ENCODE data around the gene FKBP5. TPM values are rescaled to one million over a fixed set of nuclear protein-coding genes. Genes with fewer than 3 reads are reported as not detected.
A peak's percentile ranks its signal among the peaks of the same experiment; 100 is the strongest.

FKBP5 gene
- total and polyA plus RNA-seq, 9 of the 15 experiments (the other 6 are each of a cell fraction or from before 2014, with no cell fraction given), result 32.7 to 151 (median 75.0) TPM

- TF ChIP-seq, protein P1, sequence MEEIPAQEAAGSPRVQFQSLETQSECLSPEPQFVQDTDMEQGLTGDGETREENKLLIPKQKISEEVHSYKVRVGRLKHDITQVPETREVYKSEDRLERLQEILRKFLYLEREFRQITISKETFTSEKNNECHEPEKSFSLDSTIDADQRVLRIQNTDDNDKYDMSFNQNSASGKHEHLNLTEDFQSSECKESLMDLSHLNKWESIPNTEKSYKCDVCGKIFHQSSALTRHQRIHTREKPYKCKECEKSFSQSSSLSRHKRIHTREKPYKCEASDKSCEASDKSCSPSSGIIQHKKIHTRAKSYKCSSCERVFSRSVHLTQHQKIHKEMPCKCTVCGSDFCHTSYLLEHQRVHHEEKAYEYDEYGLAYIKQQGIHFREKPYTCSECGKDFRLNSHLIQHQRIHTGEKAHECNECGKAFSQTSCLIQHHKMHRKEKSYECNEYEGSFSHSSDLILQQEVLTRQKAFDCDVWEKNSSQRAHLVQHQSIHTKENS (CRISPR knock-in tag; IDR thresholded peaks at IDR 0.05), result no peak
- no peak for TF ChIP-seq RBM15 (IDR thresholded peaks at IDR 0.05; ENCODE audit: insufficient read depth, low read length)
These were observed 14.8 kb upstream of the FKBP5 start (continued) for GRCh38 chr6:35703554-35703953.

- no peaks in the 10 kb centered on the region for H3K27me3 ChIP-seq (ENCODE audit: control insufficient read depth in 2 of 2, insufficient read depth in 2 of 2, low read length in 2 of 2)
- peak overlapping the region; percentile 76 for H2AFZ ChIP-seq (ENCODE audit: low read depth, low read length)
- no peak overlapping the region for H3K4me3 ChIP-seq
- H3K27ac ChIP-seq (ENCODE audit: extremely low read depth, low read depth, low read length), result 0 out of 3 replicates have a peak overlapping the region, but pooled peaks have one; percentile 1
- no TSS peak for BruUV-seq (replicated peaks)
- peaks cover 8% of the 10 kb centered on the region for H3K9me3 ChIP-seq (replicated peaks; ENCODE audit: control insufficient read depth, insufficient read depth, low read depth, low read length)
- ChIA-PET POLR2A (interaction anchor here (1.3 kb wide), 1 partner anchor 8 kb away, joined by 3 read pairs; no protein-coding TSS in a partner anchor), CTCF (ENCODE audit: low intra/inter-chr PET ratio) (interaction anchor here (0.6 kb wide), 1 partner anchor 11 kb away, joined by 4 read pairs; no protein-coding TSS in a partner anchor)
- no peaks in the 10 kb centered on the region for H3K9me1 ChIP-seq (ENCODE audit: control insufficient read depth, insufficient read depth, low read length)
- H3K9ac ChIP-seq (ENCODE audit: insufficient read depth in 1 of 2, low read depth in 2 of 2, low read length in 2 of 2), result peak overlapping the region in 1 of 2 experiments; percentile 13; a peak in 1 of 4 replicates
- no peaks in the 10 kb centered on the region for H4K20me1 ChIP-seq (replicated peaks; ENCODE audit: control insufficient read depth, insufficient read depth, low read length)
- no peaks in the 10 kb centered on the region for H3K79me2 ChIP-seq (ENCODE audit: control insufficient read depth, insufficient read depth, low read length)
- peak overlapping the region; percentile 23; the same call in 1 of the 2 replicates for H3K4me2 ChIP-seq (ENCODE audit: insufficient read depth, low read length)
- intact Hi-C loops (cut with micrococcal nuclease) (no loop called here), in situ Hi-C loops (cut with MboI) (no loop called here)
- FAIRE-seq (peak; percentile 15), DNase-seq (ENCODE audit: extremely low read depth in 1 of 4, low spot score in 3 of 4) (no peak), ATAC-seq (peak; percentile 55)
- no peaks in the 10 kb centered on the region for H3K36me3 ChIP-seq (ENCODE audit: control insufficient read depth, insufficient read depth, low read length)
- TF ChIP-seq ELF4 (CRISPR knock-in tag; IDR thresholded peaks at IDR 0.05) (no peak), ZNF354B (CRISPR knock-in tag; IDR thresholded peaks at IDR 0.05) (no peak), RBBP5 (IDR thresholded peaks at IDR 0.05; ENCODE audit: borderline replicate concordance, insufficient read depth, low read length, poor library complexity, severe bottlenecking) (peak; percentile 15), EP400 (IDR thresholded peaks at IDR 0.05) (no peak), SP1 (CRISPR knock-in tag; IDR thresholded peaks at IDR 0.05) (peak; percentile 10; the same call in 1 of the 2 replicates), DNMT1 (IDR thresholded peaks at IDR 0.05) (0 out of 2 replicates have a peak, but pooled peaks have one; percentile 19)
- WGBS (ENCODE audit: insufficient coverage, low coverage, missing lambda C conversion rate), result 23% methylated on average over 3 of the region's 3 CpGs
- peaks cover 15% of the 10 kb centered on the region in 2 experiments; a peak in 4 of 5 replicates for H3K4me1 ChIP-seq (replicated peaks in 1 of 2; ENCODE audit: control insufficient read depth in 2 of 2, insufficient read depth in 2 of 2, low read length in 2 of 2)
These were observed 10.1 kb upstream of the FKBP5 start for GRCh38 chr6:35698858-35699257.
